Erythroblast (primary cell): ENCODE data around the gene SOCS4.

Experiments
- GATA1 ChIP-seq: IDR thresholded peaks from 2 replicates; pipeline ENCODE4 v1.6.1; 2011; ENCODE audit warnings: low read depth, mild to moderate bottlenecking, control low read depth, low read length, moderate library complexity
- POLR2A ChIP-seq: IDR thresholded peaks from 2 replicates; pipeline ENCODE4 v1.6.1; 2011; ENCODE audit warnings: mild to moderate bottlenecking, low read length

DNA sequence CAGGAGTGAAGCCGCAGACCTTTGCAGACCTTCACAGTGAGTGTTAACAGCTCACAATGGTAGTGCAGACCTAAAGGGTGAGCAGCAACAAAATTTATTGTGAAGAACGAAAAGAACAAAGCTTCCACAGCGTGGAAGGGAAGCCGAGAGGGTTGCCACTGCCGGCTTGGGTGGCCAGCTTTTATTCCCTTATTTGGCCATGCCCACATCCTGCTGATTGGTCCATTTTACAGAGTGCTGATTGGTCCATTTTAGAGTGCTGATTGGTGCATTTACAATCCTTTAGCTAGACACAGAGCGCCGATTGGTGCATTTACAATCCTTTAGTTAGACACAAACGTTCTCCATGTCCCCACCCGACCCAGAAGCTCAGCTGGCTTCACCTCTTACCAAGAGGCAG is 59.9 kb downstream of the SOCS4 start:
- no peak for TF ChIP-seq POLR2A
- no peak for TF ChIP-seq GATA1
